ENCODE results near the gene CD8A.
"Not testable (repeated sequence)": the region's sequence is repeated elsewhere in the genome, so short reads cannot be mapped to it uniquely, and the experiment has no call there.

The CD8A gene

GRCh38 chr2:86790676-86791572 is at the start of gene CD8A:
CD8A (minus strand) TSS chr2:86790913; CDS start chr2:86790825, 88 bp downstream.
- DNase-seq (ENCODE audit: low spot score in 2 of 2) = peak; percentile 74 to 82
- H3K27me3 Mint-ChIP-seq = no peaks in the 10 kb centered on the region
- H3K27ac Mint-ChIP-seq (ENCODE audit: low read depth) = peak within 1 kb of the TSS; percentile 96
- peak; percentile 22 for ATAC-seq (replicated peaks; ENCODE audit: extremely low read depth, poor library complexity, severe bottlenecking)
- peaks cover 10% of the 10 kb centered on the region for H3K9me3 Mint-ChIP-seq
- H3K4me1 Mint-ChIP-seq = peaks cover 73% of the 10 kb centered on the region
- H3K36me3 Mint-ChIP-seq (ENCODE audit: insufficient read depth) = peaks cover 68% of the 10 kb centered on the region
- H3K4me3 Mint-ChIP-seq = peak within 1 kb of the TSS; percentile 76

GRCh38 chr2:86839871-86840548 is 49.3 kb upstream of the CD8A start:
- not testable (repeated sequence) for ATAC-seq (replicated peaks; ENCODE audit: extremely low read depth, poor library complexity, severe bottlenecking); DNase-seq (ENCODE audit: low spot score in 2 of 2); H3K27me3 Mint-ChIP-seq; H3K27ac Mint-ChIP-seq (ENCODE audit: low read depth); H3K4me3 Mint-ChIP-seq; H3K9me3 Mint-ChIP-seq
- Mint-ChIP-seq H3K36me3 (ENCODE audit: insufficient read depth) (peaks cover 22% of the 10 kb centered on the region), H3K4me1 (peaks cover 29% of the 10 kb centered on the region)

GRCh38 chr2:86839455-86839854 is 48.7 kb upstream of the CD8A start:
- not testable (repeated sequence) for ATAC-seq (replicated peaks; ENCODE audit: extremely low read depth, poor library complexity, severe bottlenecking); H3K27me3 Mint-ChIP-seq; H3K9me3 Mint-ChIP-seq; DNase-seq (ENCODE audit: low spot score in 2 of 2); H3K27ac Mint-ChIP-seq (ENCODE audit: low read depth)
- H3K36me3 Mint-ChIP-seq (ENCODE audit: insufficient read depth) = peaks cover 21% of the 10 kb centered on the region
- H3K4me3 Mint-ChIP-seq = peak overlapping the region; percentile 37
- H3K4me1 Mint-ChIP-seq = peaks cover 32% of the 10 kb centered on the region

- H3K9me3 Mint-ChIP-seq; H3K27ac Mint-ChIP-seq (ENCODE audit: low read depth); ATAC-seq (replicated peaks; ENCODE audit: extremely low read depth, poor library complexity, severe bottlenecking); H3K4me3 Mint-ChIP-seq; H3K27me3 Mint-ChIP-seq; DNase-seq (ENCODE audit: low spot score in 2 of 2): not testable (repeated sequence)
- Mint-ChIP-seq H3K4me1 (peaks cover 40% of the 10 kb centered on the region), H3K36me3 (ENCODE audit: insufficient read depth) (peaks cover 11% of the 10 kb centered on the region)
These were observed 47.0 kb upstream of the CD8A start for GRCh38 chr2:86837714-86838113.

- H3K36me3 Mint-ChIP-seq (ENCODE audit: insufficient read depth); DNase-seq (ENCODE audit: low spot score in 2 of 2); H3K9me3 Mint-ChIP-seq; H3K27me3 Mint-ChIP-seq: not testable (repeated sequence)
- peaks cover 36% of the 10 kb centered on the region for H3K4me1 Mint-ChIP-seq
- H3K27ac Mint-ChIP-seq (ENCODE audit: low read depth) = peak overlapping the region; percentile 83
- peak; percentile 15 for ATAC-seq (replicated peaks; ENCODE audit: extremely low read depth, poor library complexity, severe bottlenecking)
- peak overlapping the region; percentile 65 for H3K4me3 Mint-ChIP-seq
These were observed 46.4 kb upstream of the CD8A start for GRCh38 chr2:86836915-86837695.

- H3K36me3 Mint-ChIP-seq (ENCODE audit: insufficient read depth); H3K4me3 Mint-ChIP-seq; H3K27me3 Mint-ChIP-seq; H3K27ac Mint-ChIP-seq (ENCODE audit: low read depth); DNase-seq (ENCODE audit: low spot score in 2 of 2); H3K9me3 Mint-ChIP-seq: not testable (repeated sequence)
- peaks cover 35% of the 10 kb centered on the region for H3K4me1 Mint-ChIP-seq
- ATAC-seq (replicated peaks; ENCODE audit: extremely low read depth, poor library complexity, severe bottlenecking) = peak; percentile 60
These were observed 44.8 kb upstream of the CD8A start for GRCh38 chr2:86835548-86835889.

- Mint-ChIP-seq H3K36me3 (ENCODE audit: insufficient read depth) (peaks cover 3% of the 10 kb centered on the region), H3K4me3 (peak overlapping the region; percentile 64), H3K27me3 (no peaks in the 10 kb centered on the region), H3K27ac (ENCODE audit: low read depth) (peak overlapping the region; percentile 90), H3K9me3 (no peaks in the 10 kb centered on the region), H3K4me1 (peaks cover 51% of the 10 kb centered on the region)
- ATAC-seq (replicated peaks; ENCODE audit: extremely low read depth, poor library complexity, severe bottlenecking) = no peak
- no peak for DNase-seq (ENCODE audit: low spot score in 2 of 2)
These were observed 42.6 kb upstream of the CD8A start for GRCh38 chr2:86833315-86833714.

- DNase-seq (ENCODE audit: low spot score in 2 of 2) (no peak), ATAC-seq (replicated peaks; ENCODE audit: extremely low read depth, poor library complexity, severe bottlenecking) (no peak)
- peaks cover 59% of the 10 kb centered on the region for H3K4me1 Mint-ChIP-seq
- peaks cover 7% of the 10 kb centered on the region for H3K36me3 Mint-ChIP-seq (ENCODE audit: insufficient read depth)
- H3K27ac Mint-ChIP-seq (ENCODE audit: low read depth) = peak overlapping the region; percentile 90
- peak overlapping the region; percentile 64 for H3K4me3 Mint-ChIP-seq
- H3K9me3 Mint-ChIP-seq = no peaks in the 10 kb centered on the region
- no peaks in the 10 kb centered on the region for H3K27me3 Mint-ChIP-seq
These were observed 41.8 kb upstream of the CD8A start for GRCh38 chr2:86832334-86833096.

GRCh38 chr2:86831537-86831936 is 40.8 kb upstream of the CD8A start:
- no peak for DNase-seq (ENCODE audit: low spot score in 2 of 2)
- H3K36me3 Mint-ChIP-seq (ENCODE audit: insufficient read depth) = peaks cover 8% of the 10 kb centered on the region
- H3K4me1 Mint-ChIP-seq = peaks cover 60% of the 10 kb centered on the region
- no peak overlapping the region for H3K4me3 Mint-ChIP-seq
- no peak for ATAC-seq (replicated peaks; ENCODE audit: extremely low read depth, poor library complexity, severe bottlenecking)
- H3K27me3 Mint-ChIP-seq = no peaks in the 10 kb centered on the region
- no peaks in the 10 kb centered on the region for H3K9me3 Mint-ChIP-seq
- H3K27ac Mint-ChIP-seq (ENCODE audit: low read depth) = peak overlapping the region; percentile 60

GRCh38 chr2:86826951-86827350 is 36.2 kb upstream of the CD8A start:
- DNase-seq (ENCODE audit: low spot score in 2 of 2) (no peak), ATAC-seq (replicated peaks; ENCODE audit: extremely low read depth, poor library complexity, severe bottlenecking) (no peak)
- H3K9me3 Mint-ChIP-seq = no peaks in the 10 kb centered on the region
- H3K4me1 Mint-ChIP-seq = peaks cover 77% of the 10 kb centered on the region
- peak overlapping the region; percentile 98 for H3K27ac Mint-ChIP-seq (ENCODE audit: low read depth)
- H3K4me3 Mint-ChIP-seq = peak overlapping the region; percentile 83
- H3K27me3 Mint-ChIP-seq = no peaks in the 10 kb centered on the region
- peaks cover 36% of the 10 kb centered on the region for H3K36me3 Mint-ChIP-seq (ENCODE audit: insufficient read depth)

GRCh38 chr2:86825693-86826381 is 35.1 kb upstream of the CD8A start:
- peaks cover 82% of the 10 kb centered on the region for H3K4me1 Mint-ChIP-seq
- H3K9me3 Mint-ChIP-seq = no peaks in the 10 kb centered on the region
- H3K4me3 Mint-ChIP-seq = peak overlapping the region; percentile 83
- DNase-seq (ENCODE audit: low spot score in 2 of 2) (peak; percentile 60 to 91), ATAC-seq (replicated peaks; ENCODE audit: extremely low read depth, poor library complexity, severe bottlenecking) (peak; percentile 92)
- peaks cover 46% of the 10 kb centered on the region for H3K36me3 Mint-ChIP-seq (ENCODE audit: insufficient read depth)
- no peaks in the 10 kb centered on the region for H3K27me3 Mint-ChIP-seq
- peak overlapping the region; percentile 98 for H3K27ac Mint-ChIP-seq (ENCODE audit: low read depth)
